ENCODE results near the gene GRIPAP1.
A peak's percentile ranks its signal among the peaks of the same experiment; 100 is the strongest.

Gene GRIPAP1, protein sequence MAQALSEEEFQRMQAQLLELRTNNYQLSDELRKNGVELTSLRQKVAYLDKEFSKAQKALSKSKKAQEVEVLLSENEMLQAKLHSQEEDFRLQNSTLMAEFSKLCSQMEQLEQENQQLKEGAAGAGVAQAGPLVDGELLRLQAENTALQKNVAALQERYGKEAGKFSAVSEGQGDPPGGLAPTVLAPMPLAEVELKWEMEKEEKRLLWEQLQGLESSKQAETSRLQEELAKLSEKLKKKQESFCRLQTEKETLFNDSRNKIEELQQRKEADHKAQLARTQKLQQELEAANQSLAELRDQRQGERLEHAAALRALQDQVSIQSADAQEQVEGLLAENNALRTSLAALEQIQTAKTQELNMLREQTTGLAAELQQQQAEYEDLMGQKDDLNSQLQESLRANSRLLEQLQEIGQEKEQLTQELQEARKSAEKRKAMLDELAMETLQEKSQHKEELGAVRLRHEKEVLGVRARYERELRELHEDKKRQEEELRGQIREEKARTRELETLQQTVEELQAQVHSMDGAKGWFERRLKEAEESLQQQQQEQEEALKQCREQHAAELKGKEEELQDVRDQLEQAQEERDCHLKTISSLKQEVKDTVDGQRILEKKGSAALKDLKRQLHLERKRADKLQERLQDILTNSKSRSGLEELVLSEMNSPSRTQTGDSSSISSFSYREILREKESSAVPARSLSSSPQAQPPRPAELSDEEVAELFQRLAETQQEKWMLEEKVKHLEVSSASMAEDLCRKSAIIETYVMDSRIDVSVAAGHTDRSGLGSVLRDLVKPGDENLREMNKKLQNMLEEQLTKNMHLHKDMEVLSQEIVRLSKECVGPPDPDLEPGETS

DNA sequence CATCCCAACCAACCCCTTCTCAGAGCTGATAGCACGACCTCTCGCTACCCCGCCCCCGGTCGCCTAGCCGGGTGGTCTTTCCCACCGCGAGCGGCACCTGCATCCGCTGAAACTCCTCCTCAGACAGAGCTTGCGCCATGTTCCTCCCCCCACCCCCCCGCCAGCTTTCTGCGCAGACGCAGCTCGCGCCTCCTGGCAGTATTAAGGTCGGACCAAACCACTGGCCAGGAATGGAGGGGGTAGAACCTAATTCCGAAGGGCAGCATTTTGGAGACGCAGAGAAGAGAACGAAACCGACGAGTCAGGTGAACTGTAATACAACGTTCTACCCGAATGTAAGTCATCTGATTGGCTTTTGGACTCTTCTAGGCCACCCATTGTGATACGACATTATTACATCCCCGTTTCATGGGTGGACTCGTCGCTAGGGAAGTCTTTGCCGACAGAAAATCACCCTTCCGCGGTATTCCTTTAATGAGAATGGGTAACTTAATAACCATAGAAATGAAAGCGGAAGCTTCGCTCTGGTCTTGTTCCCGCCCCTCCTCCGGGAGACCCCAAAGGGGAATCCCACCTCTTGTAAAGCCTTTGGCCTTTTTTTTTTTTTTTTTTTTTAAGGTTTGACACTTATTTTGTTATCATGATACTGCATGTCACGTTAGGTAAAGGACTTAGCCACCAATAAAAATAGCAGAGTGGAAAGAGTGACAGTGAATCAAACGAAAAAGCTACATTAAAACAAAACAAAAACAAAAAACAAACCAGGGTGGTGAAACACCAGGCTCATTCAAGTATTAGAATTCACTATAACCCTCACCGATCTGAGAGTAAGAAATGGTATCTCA is at the start of gene GRIPAP1:
Gene GRIPAP1, minus strand, starts transcription at position 174 of the 845 bp plus-strand sequence. Its CDS starts 35 bp downstream, at position 139.
- DNase-seq, result peak; percentile 61

DNA sequence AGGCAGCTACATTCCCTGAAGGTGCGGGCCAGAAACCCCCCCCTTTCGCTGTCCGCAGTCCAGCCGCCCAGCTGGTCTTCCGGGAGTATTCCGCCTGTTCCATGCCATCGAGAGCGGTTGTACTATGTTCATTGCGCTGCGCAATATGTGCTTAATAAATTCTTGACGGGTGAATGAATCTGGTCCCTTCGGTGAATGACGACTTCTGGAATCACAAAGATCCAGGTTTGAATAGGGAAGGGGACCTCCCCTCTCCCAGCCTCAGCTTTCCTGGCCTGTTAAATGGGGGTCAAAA is 41.9 kb upstream of the GRIPAP1 start:
- no peak for DNase-seq

DNA sequence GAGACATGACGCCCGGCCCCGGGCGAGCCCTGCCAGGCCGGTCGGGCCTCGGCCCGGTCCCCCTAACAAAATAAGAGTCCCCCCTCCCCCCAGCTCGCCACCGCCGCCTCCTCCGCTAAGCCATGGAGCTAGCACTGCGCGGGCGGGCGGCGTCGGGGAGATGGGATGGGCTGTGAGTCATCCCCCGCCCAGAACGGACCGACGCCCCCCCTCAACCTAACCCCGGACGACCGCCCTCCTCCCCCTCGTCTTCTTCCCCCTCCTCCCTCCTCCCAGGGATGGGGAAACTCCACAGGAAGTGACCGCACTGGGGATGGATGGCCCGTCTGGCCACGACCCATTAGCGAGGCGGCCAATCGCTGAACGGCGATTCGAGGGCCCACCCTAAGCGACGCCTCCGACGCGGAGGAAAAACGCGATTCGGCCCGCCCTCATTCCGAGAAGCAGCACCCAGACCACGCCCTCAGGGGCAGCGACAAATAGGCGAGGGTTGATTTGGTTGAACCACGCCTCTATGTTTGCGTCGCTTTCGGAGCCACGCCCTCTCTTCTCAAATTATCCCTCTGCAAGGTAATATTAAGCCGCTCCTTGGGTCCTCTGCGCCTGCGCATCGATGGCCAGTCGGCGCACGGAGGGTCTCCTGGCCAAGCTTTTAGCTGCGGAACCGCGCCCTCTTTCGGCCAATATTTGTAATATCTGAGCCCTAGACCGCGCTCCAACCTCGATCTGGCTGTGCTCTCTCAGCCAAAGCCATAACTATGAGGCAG is 41.3 kb upstream of the GRIPAP1 start, which contains the start of gene TFE3:
Gene TFE3, minus strand, starts transcription at position 138 of the 767 bp plus-strand sequence. Its CDS starts 131 bp downstream, at position 7.
- DNase-seq, result peak; percentile 95

DNA sequence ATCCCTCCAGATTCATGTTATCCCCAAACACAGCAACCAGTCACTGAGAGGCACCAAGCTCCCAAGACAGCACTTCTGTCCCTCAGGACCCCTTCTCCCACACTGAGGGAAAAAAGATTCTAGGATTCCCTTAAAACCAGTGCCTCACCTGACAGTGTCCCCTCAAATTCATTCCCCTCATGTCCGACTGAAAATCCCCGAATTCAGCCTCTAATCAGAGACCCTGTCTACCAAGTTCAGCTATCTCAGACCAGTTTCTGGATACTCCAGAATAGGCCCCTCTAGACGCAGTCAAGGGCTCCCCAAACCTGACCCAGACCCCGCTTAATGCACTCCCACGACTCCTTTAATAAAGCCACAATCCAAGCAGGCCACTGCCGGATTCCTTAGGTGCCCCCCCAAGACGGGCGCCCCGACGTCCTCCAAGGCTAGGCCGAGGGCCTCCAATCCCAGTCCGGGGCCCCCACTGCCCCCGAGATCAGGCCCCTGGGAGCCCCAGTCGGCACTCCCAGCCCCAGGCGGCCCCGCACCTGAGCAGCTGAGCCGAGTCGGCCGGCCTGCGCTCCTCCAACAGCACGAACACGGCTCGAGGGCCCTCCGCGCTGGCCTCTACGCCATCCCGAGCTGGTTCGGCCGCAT is 40.6 kb upstream of the GRIPAP1 start:
- no peak for DNase-seq

DNA sequence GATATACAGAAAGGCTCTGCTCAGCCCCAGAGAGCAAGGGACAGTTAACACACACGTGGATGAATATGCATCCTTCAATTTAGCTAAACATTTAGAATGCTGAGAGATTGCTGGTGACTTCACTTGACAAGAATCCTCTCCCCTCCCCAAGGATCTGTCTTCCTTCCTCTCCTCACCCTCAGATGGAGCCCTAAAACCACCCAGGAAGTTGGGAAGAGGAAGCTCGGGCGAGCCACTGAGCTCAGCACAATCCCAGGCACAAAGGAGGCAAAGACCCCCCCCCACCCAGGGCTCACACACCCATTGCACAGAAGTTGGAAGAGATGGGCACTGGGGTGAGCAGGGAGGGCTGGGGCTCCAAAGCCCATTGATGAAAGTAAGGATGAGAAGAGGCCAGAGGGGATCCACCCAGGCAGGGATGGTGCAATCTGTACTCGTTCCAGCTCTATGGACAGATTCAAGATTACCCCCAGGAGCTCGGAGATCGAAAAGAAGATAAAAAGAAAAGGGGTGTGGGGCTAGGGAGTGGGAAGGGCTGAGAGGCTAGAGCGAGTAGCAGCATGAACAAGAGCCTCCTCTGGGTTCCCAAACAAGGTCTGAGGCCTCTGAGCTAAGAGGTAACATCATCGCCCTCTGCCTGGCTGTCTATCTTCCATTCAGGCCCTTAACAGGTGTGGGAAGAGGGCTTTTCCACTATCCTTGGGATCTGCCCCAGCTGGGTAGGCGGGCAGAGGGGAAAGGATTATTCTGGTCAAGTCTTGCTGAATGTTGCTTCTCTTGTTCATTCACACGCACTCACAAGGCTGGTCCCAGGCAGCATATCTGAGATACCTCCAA is 39.9 kb upstream of the GRIPAP1 start:
- peak; percentile 19 for DNase-seq

DNA sequence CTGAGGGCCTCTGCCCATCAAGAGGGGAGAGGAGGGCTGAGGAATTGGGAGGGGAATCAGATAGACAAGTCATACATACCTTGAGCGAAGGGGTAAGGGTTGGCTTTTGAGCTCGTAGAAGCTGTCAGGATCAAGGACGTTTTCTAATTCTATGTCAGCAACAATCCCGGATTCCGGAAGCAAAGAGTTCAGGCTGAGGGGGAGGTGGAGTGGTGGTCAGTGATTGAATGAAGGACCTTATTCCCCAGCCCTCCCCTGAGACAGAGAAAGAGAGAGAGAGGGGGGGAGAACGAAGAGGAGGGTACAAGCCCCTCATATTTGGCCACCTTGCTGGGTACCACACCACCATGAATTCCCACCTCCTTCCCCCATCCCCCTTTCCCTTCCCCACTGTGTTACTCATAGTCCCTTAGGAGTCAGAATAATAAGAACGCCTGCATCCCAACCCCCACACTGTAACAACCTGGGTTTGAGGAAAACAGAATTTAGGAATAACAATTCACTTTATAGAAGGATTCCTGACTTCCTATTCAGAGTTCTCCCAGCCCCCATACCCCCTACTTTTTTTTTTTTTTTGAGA is 38.4 kb upstream of the GRIPAP1 start:
- no peak for DNase-seq

DNA sequence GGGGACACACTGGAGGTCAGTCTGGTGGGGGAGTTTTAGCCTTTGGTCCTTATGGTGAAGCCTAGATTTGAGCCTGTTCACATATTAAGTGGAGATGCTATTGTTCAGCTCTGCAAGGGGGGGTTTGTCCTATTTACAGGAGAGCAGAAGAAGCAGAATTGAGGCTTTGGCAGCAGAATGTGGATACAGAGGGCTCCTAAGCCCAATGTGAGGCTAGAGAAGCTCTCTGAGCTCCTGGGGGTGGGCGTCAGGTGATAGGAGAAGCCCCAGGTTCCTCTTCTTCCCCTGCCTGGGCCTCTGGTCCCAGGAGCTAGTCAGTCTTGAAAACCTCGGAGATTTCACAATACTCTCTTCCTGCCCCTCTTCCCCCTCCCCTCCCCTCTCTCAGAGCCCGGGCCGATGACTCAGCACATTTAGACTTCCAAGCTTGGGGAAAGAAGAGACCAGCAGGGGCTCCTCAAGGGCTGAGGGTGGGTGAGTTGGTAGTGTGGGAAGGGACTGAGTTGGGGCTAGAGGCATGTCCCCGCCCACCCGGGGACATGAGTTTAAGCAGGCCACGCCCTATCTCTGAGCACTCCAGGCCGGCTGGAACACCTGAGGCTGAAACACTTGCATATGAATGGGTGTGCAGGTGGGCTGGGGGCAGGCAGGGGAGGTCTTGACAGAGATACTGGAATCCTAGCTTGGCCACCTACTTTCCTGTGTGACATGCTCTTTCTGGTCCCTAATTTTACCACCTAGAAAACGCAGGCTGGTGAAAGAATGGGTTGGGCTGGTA is 37.7 kb upstream of the GRIPAP1 start:
- DNase-seq, result peak; percentile 1

DNA sequence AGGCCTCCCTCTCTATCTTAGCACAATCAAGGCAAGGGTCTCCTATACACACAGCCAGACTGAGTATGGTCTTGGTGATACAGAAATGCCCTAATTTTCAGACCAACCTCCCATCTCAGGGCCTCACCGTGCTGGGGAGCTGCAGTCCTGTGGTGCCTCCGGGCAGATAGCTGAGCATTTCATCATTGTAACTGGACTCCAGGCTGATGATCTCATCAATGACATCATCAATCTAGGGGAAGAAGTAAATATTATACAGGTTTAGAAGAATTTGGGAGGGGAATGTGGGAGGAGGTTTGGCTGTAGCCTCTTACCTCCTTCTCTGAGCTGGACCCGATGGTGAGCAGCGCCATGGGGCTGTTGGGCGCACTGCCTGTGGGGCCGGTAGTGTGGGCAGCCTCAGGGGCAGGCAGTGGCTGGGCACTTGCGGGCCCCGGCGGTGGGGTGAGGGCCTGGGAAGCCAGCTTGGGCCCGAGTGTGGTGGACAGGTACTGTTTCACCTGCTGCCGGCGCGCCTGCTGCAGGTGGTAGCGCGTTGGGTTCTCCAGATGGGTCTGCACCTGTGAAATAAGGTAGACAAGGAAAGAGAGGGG is 35.9 kb upstream of the GRIPAP1 start:
- no peak for DNase-seq

DNA sequence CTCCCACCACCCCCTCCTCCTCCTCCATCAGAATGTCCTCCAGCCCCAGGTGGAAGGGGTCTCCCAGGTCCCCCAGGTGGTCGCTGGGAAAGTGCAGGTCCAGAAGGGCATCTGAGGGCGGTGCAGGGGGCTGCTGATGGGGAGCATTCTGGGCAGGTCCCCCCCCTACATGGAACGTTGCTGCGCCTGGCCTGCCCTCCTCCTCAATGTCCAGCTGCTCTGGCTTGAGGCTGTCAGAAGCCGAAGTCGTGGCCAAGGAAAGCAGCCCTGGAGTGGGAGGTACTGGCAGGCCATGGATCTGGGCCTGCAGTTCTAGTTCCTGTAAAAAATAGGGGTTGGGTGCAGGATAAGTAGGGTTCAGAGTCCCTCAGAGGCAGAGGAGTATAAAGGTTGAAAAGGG is 28.2 kb upstream of the GRIPAP1 start:
- no peak for DNase-seq

DNA sequence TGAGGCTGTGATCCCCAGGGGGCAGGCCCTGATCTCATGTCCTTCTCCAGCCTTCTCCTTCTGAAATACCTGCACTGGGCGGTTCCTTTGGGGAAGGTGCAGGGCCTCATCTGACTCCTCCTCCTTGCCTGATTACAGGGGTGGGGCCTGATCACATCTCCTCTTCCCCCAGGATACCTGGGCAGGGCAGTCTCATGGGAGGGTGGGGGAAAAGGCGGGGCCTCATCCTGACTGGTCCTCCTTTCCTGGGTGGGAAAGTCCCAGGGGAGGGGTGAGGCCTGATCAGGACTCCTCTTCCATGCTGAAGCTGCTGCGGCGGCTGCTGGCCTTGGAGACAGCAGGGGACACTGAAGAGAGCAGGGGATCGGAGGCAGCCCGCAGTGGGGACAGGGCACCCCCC is 27.8 kb upstream of the GRIPAP1 start:
- DNase-seq, result no peak

DNA sequence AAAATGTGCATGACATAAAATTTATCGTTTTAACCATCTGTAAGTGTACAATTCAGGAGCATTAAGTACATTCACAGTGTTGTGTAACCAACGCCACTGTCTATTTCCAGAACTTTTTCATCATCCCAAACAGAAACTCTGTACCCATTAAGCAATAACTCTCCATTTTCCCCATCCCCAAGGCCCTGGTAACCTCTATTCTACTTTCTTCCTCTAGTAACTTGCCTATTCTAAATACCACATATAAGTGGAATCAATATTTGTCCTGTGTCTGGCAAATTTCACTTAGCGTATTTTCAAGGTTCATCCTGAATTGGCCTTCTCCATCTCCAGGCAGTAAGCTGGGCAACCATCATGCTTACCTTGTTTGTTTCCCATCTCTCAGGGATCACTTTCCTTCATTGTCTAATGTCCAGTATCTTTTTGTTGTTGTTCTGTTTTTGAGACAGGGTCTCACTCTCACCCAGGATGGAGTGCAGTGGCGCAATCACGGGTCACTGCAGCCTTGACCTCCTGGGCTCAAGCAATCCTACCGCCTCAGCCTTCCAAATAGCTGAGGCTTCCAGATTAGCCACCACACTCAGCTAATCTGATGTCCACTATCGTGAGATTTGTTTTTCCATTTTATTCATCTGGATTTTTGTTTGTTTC is 17.7 kb upstream of the GRIPAP1 start:
- DNase-seq, result no peak

DNA sequence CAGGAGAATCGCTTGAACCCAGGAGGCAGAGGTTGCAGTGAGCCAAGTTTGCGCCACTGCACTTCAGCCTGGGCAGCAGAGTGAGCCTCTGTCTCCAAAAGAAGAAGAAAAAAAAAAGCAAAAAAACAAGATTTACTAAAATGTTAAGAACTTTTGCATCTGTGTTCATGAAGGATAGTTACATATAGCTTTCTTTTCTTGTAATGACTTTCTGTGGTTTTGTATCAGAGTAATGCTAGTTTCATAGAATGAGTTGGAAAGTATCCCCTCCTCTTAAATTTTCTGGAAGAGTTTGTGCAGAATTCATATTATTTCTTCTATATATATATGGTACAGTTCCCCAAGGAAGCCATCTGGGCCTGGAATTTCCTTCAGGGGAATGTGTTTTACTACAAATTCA is 17.0 kb upstream of the GRIPAP1 start:
- DNase-seq, result no peak

DNA sequence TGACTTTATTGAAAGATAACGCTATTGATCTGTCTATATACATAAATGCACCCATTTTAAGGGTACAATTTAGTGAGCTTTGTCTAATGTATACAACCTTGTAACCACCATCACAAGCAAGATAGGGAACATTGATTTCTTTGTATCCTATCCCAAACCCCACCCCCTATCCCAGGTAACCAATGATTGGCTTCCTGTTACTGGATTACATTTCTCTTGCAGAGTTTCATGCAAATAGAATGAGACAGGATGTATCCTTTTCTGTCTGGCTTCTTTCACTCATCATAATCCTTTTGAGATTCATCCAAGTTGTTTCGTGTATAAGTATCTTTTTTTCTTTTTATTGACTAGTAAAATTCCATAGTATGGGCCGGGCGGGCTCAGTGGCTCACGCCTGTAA is 1.6 kb upstream of the GRIPAP1 start:
- DNase-seq, result no peak

DNA sequence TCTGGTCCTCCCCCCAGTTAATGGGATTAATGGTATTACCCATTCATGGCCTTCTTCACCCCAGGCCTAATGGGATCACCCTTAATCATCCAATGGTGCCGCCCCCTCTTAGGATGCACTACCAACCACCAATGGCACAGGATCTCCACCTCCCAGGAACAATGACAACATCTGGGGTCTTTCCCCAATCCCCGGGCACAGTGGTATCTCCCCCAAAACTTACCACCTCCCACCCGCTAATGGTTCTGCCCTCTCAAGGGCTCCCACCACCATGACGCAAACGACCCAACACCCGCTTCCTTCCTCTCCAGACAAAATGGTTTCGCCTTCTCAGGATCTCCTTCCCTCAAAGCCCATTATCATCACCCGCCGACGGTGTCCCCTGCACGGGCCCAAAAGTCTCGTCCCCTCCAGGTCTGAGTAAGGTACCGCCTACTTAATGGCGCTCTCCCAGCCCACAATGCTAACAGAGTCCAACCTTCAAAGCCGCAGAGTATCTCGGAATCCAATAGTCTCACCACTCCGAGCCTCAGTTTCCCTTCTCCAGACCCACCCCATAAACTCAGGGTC is 458 bp downstream of the GRIPAP1 start:
- DNase-seq, result peak; percentile 22

DNA sequence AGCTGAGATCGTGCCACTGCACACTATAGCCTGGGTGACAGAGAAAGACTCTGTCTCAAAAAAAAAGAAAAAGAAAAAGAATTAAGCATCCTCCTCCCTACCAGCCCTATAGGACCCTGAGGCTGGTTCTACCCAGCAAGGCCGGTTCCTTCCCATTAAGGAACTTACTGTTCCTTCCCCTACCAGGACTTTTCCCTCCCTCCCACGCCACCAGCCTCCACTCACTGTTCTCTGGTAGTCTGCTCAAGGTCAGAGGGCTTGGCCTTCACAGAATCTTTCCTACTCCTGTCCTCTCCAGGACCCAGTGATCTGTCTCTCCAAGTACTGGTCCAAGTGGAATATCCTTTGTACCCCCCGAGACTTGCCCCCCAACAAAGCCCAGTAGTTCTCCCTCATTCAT is 1.4 kb downstream of the GRIPAP1 start:
- no peak for DNase-seq

DNA sequence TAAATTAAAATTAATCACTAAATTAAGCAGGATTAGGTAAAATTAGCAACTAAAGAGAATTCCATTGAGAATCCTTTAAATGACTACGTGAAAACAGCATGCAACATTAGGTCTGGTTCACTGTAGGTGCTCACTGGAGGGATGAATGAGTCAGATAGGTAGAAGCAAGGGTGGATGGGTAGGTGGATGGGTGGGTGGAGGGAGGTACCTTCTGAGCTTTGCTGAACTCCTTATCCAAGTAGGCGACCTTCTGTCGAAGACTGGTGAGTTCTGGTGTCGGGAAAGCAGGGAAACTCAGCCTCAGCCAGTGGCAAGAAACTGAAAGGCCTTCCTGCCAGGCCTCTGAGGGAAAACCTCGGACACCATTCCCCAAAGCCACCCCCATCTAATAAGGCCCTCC is 3.0 kb downstream of the GRIPAP1 start:
- DNase-seq, result no peak

DNA sequence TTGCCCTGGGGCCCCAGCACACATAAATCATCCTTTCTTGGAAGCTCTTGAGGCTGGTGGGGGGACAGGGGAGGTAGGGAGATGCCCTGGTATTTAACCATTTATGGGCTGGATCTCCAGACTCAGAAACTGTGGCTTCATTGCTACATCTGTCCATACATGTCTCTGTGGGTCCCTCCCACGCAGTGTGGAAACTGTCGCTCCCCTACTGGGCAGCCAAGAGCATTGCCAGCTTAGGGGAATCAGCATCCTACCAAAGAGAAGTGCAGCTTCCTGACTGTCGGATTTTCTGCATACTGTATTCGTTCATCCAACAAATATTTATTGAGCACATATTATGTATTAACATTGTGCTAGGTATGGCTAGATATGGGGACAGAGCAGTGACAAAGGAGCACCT is 3.7 kb downstream of the GRIPAP1 start:
- DNase-seq, result no peak

DNA sequence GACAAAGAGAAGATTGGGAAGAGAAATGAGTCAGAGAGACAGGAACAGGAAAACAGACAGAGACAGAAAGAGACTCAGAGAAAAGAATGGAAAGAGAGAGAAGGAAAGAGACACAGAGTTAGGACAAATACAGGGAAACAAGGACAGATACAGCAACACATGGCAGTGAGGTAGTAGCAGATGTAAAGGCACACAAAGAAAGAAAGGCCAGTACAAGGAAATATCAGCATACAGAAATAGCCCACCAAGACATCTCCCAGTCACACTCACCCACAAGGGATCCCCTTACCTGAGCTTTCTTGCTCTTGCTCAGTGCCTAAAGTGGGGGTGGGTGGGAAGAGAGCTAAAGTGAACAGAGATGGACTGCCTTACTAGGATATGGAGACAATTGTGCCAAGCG is 4.2 kb downstream of the GRIPAP1 start:
- DNase-seq, result no peak
